HG03135 (cell line): ENCODE measurements around the gene KCNIP3.

Experiments
- ATAC-seq: cut with Tn5 transposase; IDR thresholded peaks from one replicate; pipeline ENCODE4 v1.9.1; 2021; ENCODE audit warnings: mild to moderate bottlenecking, moderate library complexity; ENCODE audit not compliant: unreplicated experiment

The KCNIP3 gene

GRCh38 chr2:95326433-95327140 lies 29.4 kb downstream of the KCNIP3 start:
- no peak for ATAC-seq

DNA sequence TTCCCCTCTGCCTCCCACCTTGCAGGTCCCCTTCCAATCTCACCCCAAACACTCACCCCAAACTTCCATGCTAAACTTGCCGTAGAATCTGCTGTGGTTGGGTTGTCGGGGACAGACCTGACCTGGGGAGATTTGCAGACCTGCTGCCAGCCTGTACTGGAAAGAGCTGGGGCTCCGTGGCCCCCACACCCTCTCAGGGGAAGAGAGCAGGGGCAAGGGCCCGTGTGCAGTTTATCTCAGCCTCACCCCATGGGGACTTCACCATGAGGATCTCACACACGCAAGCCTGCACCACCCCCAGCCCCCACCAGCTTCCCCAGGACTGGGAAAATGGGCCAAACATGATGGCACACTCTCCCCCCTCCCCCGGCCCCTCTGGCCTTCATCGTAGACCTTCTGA lies 30.7 kb downstream of the KCNIP3 start:
- ATAC-seq: no peak

GRCh38 chr2:95328358-95329125 lies 31.4 kb downstream of the KCNIP3 start:
- no peak for ATAC-seq

GRCh38 chr2:95329401-95329800 lies 32.3 kb downstream of the KCNIP3 start:
- ATAC-seq: no peak

DNA sequence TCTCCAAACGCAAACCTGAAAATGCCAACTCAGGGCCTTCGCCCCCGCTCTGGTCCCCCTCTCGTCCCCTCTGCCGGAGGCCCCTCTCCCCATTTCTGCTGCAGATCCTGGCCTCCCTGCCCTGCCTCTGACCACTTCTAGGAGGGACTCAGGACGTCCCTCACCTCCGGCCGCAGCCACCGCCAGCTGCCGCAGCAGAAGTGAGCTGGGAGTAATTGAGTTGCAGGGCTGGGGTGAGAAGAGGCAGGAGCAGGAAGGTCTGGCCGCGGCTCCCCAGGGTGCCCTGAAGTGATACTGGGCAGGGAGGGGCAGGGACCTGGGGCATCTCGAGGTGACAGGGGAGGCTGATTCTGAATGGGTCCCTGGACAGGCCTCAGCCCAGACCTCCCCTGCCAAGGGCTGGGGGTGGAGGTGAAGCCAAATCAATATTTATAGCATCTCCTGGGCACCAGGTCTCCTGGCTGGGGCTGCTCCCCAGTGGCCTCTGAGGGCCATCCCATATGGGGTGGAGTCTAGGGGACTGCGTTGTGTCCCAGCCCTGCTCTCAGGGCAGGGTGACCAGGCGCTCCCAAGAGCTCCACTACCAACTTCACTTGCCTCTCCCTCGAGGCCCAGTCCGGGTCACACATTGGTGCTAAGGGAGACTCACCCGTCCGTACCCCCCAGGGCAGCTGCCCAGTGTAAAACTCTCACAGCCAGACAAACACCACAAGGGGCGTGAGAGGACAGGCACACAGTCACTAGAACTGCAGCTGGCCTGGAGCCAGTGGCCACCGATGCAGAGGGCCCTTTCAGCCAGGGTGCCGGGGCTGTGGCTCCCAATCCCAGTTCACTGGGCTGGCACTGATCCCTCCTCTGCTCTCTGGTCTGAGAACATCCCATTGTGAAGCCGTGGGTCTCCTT lies 33.0 kb downstream of the KCNIP3 start:
- ATAC-seq: no peak

DNA sequence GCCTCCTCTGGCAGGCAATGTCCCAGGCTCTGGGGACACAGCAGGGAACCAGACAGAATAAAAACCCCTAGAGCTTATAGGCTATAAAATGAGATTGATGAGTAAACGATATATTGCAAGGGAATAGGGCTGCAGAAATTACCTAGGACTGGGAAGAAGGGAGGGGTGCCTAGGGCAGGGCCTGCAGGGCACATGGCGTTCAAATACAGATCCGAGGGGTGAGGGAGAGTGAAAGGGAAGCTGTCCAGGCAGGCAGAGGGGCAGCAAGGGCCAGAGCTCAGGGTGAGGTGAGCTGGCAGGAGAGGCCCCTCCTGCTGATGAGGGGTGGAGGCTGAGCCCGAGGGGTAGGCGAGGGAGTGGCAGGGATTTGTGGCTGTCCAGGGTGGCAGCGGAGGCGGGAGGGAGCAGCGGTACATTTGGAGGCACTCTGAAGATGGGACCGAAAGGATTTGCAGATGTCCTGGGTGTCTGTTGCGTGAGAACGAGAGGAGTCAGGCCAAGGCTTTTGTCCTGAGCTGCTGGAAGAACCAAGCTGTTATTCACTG lies 33.7 kb downstream of the KCNIP3 start:
- ATAC-seq: no peak

DNA sequence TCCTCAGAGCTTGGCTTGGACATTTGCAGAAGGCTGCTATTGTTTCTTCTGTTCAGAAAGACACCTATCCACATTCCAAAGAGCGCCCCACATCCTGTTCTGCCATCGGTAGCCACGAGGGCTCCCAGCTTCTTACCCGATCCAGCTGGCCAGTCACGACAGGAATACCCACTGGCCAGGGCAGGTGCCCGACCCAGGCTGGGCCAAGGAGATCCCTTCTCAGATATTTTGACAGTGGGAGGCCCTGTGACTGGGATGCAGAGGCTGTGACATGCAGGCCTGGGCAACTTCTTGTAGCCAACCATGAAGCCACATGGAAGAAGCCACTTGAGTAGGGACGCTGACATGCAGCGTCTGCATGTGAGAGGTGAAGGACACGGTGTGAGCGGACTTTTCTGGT lies 34.5 kb downstream of the KCNIP3 start:
- ATAC-seq: no peak

- ATAC-seq: no peak
These were observed 34.9 kb downstream of the KCNIP3 start for GRCh38 chr2:95332036-95332435.

DNA sequence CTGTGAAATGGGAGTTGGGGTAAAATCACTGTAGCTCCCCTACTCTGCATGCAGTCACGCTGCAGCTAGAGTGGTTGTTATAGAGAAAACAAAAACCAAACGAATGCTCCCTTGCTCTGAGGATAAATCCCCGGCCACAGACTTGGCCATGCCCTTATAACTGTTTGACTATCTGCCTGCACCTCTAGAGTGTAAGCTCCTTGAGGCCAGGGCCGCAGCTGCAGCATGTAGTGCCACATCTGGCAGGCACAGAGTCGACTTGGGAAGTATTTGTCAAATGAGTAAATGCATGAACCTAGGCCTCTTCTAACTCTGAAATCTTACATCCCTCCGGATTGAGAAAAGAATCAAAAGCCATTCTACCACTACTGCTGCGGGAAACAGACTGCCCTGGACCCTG lies 35.9 kb downstream of the KCNIP3 start:
- no peak for ATAC-seq

- ATAC-seq: no peak
These were observed 36.8 kb downstream of the KCNIP3 start for GRCh38 chr2:95333888-95334338.

GRCh38 chr2:95334916-95335641 lies 37.9 kb downstream of the KCNIP3 start:
- ATAC-seq: no peak

DNA sequence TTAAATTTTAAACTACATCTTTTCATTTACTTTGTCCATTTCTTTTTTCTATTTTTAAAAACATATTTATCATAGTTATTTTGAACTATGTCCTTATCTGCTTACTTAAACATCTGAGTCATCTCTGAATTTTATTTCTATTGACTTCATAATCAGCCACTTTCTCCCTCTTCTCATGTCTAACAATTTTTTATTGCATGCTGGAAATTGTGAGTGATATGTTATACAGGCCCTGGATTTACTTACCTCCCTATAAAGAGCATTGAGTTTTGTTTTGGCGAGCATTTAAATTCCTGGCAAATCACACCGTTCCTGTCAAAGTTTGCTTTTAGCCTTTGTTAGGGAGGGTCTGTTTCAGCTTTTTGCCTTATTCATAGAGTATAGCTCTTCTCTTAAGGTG lies 39.3 kb downstream of the KCNIP3 start:
- no peak for ATAC-seq

- ATAC-seq: no peak
These were observed 40.7 kb downstream of the KCNIP3 start for GRCh38 chr2:95337829-95338228.

DNA sequence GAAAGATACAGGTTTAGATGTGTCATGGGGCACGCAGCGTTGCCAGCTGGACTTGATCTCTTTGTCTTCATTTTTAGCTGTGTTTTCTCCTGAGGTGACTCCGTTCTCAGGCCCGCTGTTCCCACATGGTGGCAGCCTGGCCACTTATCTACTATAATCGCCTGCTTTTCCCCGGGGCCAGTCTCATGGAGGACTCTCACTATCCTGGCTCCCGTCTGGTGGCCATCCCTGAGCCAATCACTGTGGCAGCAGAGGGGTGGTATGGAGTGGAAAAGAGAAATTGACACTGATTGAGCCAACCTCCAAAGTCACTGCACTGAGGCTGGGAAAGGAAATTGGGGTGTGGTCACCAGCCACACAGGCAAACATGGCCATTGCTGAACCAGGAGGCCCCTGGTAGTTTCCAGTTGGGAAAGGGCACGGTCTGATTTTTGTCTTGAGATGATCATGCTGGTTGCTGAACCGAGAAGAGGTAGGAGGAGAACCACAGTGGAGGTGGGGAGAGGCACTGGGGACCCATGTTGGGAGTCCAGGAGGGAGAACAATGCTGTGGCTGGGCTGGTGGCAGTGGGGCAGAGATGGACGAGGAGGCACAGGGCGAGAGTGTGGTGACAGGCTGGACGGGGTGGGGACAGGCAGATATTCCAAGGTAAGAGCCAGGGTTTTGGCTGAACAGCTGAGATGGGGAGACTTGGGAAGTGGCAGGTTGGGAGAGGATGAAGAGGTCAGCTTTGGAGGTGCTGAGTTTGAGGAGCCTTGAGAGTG lies 45.6 kb downstream of the KCNIP3 start:
- no peak for ATAC-seq

GRCh38 chr2:95343429-95344214 lies 46.5 kb downstream of the KCNIP3 start:
- ATAC-seq: no peak

GRCh38 chr2:95344215-95344583 lies 47.1 kb downstream of the KCNIP3 start:
- no peak for ATAC-seq

GRCh38 chr2:95344656-95345055 lies 47.5 kb downstream of the KCNIP3 start:
- no peak for ATAC-seq

DNA sequence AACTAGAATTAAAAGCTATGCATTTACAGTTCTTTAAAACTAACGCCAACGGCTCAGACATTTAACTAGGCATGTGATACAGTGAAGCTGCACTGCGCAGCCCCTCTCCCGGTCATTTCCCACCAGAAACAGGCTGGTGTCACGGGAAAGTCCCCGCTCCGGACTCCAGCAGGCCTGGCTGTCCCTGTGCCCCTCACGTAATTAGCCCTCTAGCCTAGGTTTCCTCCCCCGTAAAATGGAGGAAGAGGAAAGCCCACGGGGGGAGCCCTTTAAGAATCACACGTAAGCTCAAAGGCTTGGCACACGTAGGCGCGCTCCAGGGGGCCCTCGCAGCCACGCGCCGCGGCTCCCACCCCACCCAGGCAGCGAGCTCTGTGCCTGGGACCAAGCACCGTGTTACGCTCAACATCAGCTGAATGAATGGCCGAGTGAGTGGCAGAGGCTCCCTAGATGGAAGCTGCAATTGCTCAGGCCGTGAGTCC lies 48.0 kb downstream of the KCNIP3 start:
- ATAC-seq: no peak
